ENCODE results near the gene NSD2. TPM values are rescaled to one million over a fixed set of nuclear protein-coding genes. Genes with fewer than 3 reads are reported as not detected.

The NSD2 gene
- total RNA-seq, 4 donors from 2014 or later: 30.9 to 63.7 (median 40.3) TPM

GRCh38 chr4:1971456-1972200 is 100.4 kb downstream of the NSD2 start:
- no peak overlapping the region for H3K4me3 ChIP-seq (replicated peaks in 1 of 3)
- 95% methylated on average over 16 of the region's 16 CpGs for WGBS, 2 donors
- TF ChIP-seq POLR2A (IDR thresholded peaks at IDR 0.05): no peak
- no peak for TF ChIP-seq CTCF (IDR thresholded peaks at IDR 0.05)
- H3K27ac ChIP-seq: no peak overlapping the region
- H3K27me3 ChIP-seq: no peaks in the 10 kb centered on the region
- DNase-seq: no peak
- H3K4me1 ChIP-seq: no peaks in the 10 kb centered on the region
- intact Hi-C loops (cut with DNase I): no loop called here
- H3K36me3 ChIP-seq: peaks cover 3 to 8% of the 10 kb centered on the region in 2 donors
- no peaks in the 10 kb centered on the region for H3K9me3 ChIP-seq

GRCh38 chr4:1972414-1972813 is 101.2 kb downstream of the NSD2 start:
- Histone ChIP-seq H3K9me3 (no peaks in the 10 kb centered on the region), H3K36me3 (peaks cover 9 to 14% of the 10 kb centered on the region in 2 donors), H3K4me3 (replicated peaks in 1 of 3) (no peak overlapping the region), H3K27ac (no peak overlapping the region), H3K27me3 (no peaks in the 10 kb centered on the region), H3K4me1 (no peaks in the 10 kb centered on the region)
- no peak for TF ChIP-seq CTCF (IDR thresholded peaks at IDR 0.05)
- intact Hi-C loops (cut with DNase I): no loop called here
- 91 to 97% methylated on average over 10 of the region's 10 CpGs for WGBS, 2 donors
- DNase-seq: no peak

GRCh38 chr4:1973218-1973617 is 102.0 kb downstream of the NSD2 start:
- Histone ChIP-seq H3K4me3 (replicated peaks in 1 of 3) (no peak overlapping the region), H3K36me3 (peaks cover 9 to 14% of the 10 kb centered on the region in 2 donors), H3K9me3 (no peaks in the 10 kb centered on the region), H3K27ac (no peak overlapping the region), H3K4me1 (no peaks in the 10 kb centered on the region), H3K27me3 (no peaks in the 10 kb centered on the region)
- intact Hi-C loops (cut with DNase I): no loop called here
- WGBS, 2 donors: 94 to 98% methylated on average over 12 of the region's 12 CpGs
- no peak for TF ChIP-seq CTCF (IDR thresholded peaks at IDR 0.05)
- no peak for TF ChIP-seq POLR2A (IDR thresholded peaks at IDR 0.05)
- DNase-seq: no peak

- no peak for DNase-seq
Measured at GRCh38 chr4:1973661-1974060, 102.5 kb downstream of the NSD2 start.

More at GRCh38 chr4:1973661-1974060, 102.5 kb downstream of the NSD2 start:
- H3K27me3 ChIP-seq: no peaks in the 10 kb centered on the region
- H3K4me3 ChIP-seq (replicated peaks in 1 of 3): no peak overlapping the region
- H3K4me1 ChIP-seq: no peaks in the 10 kb centered on the region
- no peak for TF ChIP-seq POLR2A (IDR thresholded peaks at IDR 0.05)
- TF ChIP-seq CTCF (IDR thresholded peaks at IDR 0.05): no peak
- intact Hi-C loops (cut with DNase I): no loop called here
- H3K27ac ChIP-seq: no peak overlapping the region
- WGBS, 2 donors: 95 to 96% methylated on average over 18 of the region's 18 CpGs
- H3K36me3 ChIP-seq: peaks cover 9 to 16% of the 10 kb centered on the region in 2 donors
- no peaks in the 10 kb centered on the region for H3K9me3 ChIP-seq
